ENCODE data around the gene SAMM50.
A peak's percentile ranks its signal among the peaks of the same experiment; 100 is the strongest.
"Not testable (repeated sequence)": the region's sequence is repeated elsewhere in the genome, so short reads cannot be mapped to it uniquely, and the experiment has no call there.

The SAMM50 gene

DNA sequence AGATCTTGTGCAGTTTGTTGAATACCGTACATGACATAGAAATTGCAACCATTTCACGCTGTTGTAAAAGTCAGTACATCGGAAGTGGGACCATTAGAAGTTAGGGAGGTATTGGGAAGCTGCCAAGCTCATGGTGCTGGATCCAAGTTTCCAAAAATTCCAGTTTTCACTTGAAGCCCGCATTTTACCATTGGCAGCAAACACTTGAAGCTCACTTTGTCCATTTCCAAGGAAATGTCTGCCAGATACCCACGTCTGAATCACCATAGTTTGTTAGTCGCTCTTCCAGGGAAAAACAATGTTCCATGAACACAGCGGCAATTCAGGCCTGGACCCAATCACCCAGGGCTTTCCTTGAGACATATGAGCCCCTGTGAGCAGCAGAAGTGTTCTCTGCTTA, 46.3 kb downstream of the SAMM50 start:
- Mint-ChIP-seq H3K9me3 (no peaks in the 10 kb centered on the region), H3K4me3 (no peak overlapping the region), H3K4me1 (peaks cover 10% of the 10 kb centered on the region), H3K27me3 (no peaks in the 10 kb centered on the region), H3K27ac (no peak overlapping the region)
- ATAC-seq (no peak), DNase-seq (no peak)

- Mint-ChIP-seq H3K4me3 (no peak overlapping the region), H3K27ac (no peak overlapping the region), H3K4me1 (peaks cover 2% of the 10 kb centered on the region), H3K27me3 (no peaks in the 10 kb centered on the region), H3K9me3 (no peaks in the 10 kb centered on the region)
- DNase-seq: no peak
- no peak for ATAC-seq
These were observed 47.1 kb downstream of the SAMM50 start for GRCh38 chr22:44002324-44002723.

DNA sequence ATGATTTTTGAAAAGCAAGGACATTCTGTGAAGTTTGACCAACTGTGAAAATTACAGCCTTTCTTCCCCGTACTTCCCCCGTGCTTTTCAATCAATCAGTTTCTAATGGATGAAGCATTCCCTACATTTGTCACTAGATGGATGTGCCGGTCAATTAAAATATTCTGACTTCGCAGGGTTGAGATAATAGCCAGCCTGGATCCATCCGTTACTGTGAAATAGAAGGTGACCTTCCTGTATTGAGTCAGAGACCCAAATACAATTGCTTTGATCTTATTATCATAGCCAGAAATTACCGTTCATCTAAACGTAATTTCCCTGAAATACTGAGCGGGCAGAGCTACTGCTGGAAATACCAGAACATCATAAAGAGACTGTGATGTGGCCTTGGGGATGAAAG, 47.8 kb downstream of the SAMM50 start:
- no peak overlapping the region for H3K4me3 Mint-ChIP-seq
- no peaks in the 10 kb centered on the region for H3K27me3 Mint-ChIP-seq
- H3K27ac Mint-ChIP-seq: no peak overlapping the region
- H3K9me3 Mint-ChIP-seq: no peaks in the 10 kb centered on the region
- DNase-seq: no peak
- ATAC-seq: no peak
- no peaks in the 10 kb centered on the region for H3K4me1 Mint-ChIP-seq

GRCh38 chr22:44003405-44004103, 48.3 kb downstream of the SAMM50 start:
- H3K4me1 Mint-ChIP-seq: no peaks in the 10 kb centered on the region
- H3K27ac Mint-ChIP-seq: no peak overlapping the region
- no peak overlapping the region for H3K4me3 Mint-ChIP-seq
- no peaks in the 10 kb centered on the region for H3K27me3 Mint-ChIP-seq
- no peaks in the 10 kb centered on the region for H3K9me3 Mint-ChIP-seq
- DNase-seq (no peak), ATAC-seq (no peak)

DNA sequence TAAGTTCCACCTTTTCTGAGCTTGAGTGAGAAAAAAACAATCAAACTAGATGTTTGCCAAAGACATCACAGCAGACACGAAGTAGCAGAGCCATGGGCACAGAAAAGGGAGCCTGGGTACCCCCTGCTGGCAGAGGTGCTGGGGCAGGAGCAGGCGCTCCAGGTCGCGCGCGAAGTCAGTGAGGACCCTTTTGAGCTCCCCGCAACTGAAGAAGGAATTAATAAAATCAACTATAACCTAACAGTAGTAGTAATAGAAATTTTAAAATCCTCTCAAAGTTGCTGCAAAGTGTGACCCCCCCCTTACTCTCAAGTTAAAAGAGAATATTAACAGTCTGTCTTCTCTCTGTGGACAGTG, 48.8 kb downstream of the SAMM50 start:
- no peak for DNase-seq
- H3K4me3 Mint-ChIP-seq: no peak overlapping the region
- no peak for ATAC-seq
- H3K9me3 Mint-ChIP-seq: no peaks in the 10 kb centered on the region
- no peak overlapping the region for H3K27ac Mint-ChIP-seq
- no peaks in the 10 kb centered on the region for H3K27me3 Mint-ChIP-seq
- H3K4me1 Mint-ChIP-seq: no peaks in the 10 kb centered on the region

DNA sequence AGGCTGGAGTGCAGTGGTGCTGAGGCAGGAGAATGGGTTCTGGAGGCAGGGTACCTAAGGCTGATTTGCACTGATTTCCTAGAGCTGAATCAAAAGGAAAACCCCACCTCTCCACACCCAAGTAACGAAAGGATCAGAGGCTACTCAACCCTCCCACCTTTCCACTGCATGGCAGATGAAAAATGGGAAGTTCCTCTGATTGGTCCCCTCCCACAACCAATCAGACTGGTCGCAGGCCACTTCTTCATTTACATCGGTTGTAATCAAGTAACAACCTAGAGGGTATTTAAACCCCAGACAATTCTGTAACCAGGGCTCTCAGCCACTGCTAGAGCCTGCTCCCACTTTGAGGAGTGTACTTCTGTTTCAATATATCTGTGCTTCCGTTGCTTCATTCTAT, 50.3 kb downstream of the SAMM50 start:
- DNase-seq (no peak), ATAC-seq (no peak)
- no peak overlapping the region for H3K4me3 Mint-ChIP-seq
- H3K4me1 Mint-ChIP-seq: no peaks in the 10 kb centered on the region
- H3K9me3 Mint-ChIP-seq: no peaks in the 10 kb centered on the region
- no peaks in the 10 kb centered on the region for H3K27me3 Mint-ChIP-seq
- H3K27ac Mint-ChIP-seq: no peak overlapping the region

- H3K27me3 Mint-ChIP-seq: no peaks in the 10 kb centered on the region
- no peak overlapping the region for H3K4me3 Mint-ChIP-seq
- ATAC-seq: no peak
- no peaks in the 10 kb centered on the region for H3K9me3 Mint-ChIP-seq
- no peaks in the 10 kb centered on the region for H3K4me1 Mint-ChIP-seq
- no peak for DNase-seq
- H3K27ac Mint-ChIP-seq: no peak overlapping the region
These were observed 56.9 kb downstream of the SAMM50 start for GRCh38 chr22:44012162-44012561.

DNA sequence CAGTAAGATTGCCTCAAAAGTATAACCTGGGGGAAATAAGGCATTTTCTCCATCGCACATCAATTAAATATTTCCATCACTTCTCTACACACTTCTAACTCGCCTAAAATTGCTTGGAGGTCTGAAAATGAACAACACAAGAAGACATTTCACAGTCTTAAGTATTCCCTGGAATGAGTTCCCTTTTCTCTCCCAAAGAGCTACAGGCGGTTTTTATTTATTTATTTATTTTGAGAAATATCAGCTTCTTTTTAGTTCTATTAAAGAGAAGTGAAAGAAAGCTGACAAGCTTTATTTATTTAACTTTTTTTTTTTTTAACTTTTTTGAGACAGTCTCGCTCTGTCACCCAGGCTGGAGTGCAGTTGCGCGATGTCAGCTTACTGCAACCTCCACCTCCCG, 57.3 kb downstream of the SAMM50 start:
- no peak overlapping the region for H3K4me3 Mint-ChIP-seq
- no peak for DNase-seq
- no peaks in the 10 kb centered on the region for H3K9me3 Mint-ChIP-seq

DNA sequence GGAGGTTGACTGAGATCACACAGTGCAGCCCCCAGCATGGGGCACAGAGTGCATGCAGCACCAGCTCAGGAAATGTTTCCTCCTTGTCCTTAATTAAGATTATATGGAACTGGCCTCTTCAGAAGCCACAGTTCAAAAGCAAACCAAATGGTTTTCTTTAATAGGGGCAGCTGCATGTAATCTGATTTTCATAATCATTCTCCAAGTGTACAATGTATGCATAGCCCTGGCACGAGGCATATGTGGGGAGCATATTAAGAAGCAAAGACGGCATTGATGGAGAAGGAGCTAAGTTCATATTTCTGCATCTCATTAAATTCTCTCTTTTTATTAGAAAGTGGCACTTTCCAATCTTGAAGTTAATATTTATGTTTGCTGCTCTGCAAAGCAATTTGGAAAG, 59.0 kb downstream of the SAMM50 start:
- Mint-ChIP-seq H3K9me3 (no peaks in the 10 kb centered on the region), H3K27ac (no peak overlapping the region), H3K27me3 (no peaks in the 10 kb centered on the region), H3K4me1 (no peaks in the 10 kb centered on the region), H3K4me3 (no peak overlapping the region)
- DNase-seq (no peak), ATAC-seq (no peak)

More for the DNA sequence above, 57.3 kb downstream of the SAMM50 start:
- Mint-ChIP-seq H3K27ac (no peak overlapping the region), H3K27me3 (no peaks in the 10 kb centered on the region), H3K4me1 (no peaks in the 10 kb centered on the region)
- no peak for ATAC-seq

DNA sequence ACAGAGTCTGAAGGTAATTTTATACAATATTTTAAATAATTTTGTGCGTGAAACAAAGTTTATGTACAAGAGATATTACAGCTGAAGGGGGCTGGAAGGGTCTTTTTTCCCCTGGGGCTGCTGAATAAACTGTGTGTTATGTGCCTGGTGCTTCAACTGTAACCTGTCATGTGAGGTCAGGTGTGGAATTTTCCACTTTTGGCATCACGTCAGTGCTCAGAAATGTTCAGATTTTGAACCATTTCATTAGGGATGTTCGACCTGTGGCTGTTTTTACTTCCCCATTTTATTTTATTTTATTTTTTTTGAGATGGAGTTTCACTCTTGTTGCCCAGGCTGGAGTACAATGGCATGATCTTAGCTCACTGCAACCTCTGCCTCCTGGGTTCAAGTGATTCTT, 61.3 kb downstream of the SAMM50 start:
- not testable (repeated sequence) for H3K9me3 Mint-ChIP-seq, DNase-seq, H3K4me3 Mint-ChIP-seq, H3K27ac Mint-ChIP-seq, ATAC-seq, H3K27me3 Mint-ChIP-seq, H3K4me1 Mint-ChIP-seq

DNA sequence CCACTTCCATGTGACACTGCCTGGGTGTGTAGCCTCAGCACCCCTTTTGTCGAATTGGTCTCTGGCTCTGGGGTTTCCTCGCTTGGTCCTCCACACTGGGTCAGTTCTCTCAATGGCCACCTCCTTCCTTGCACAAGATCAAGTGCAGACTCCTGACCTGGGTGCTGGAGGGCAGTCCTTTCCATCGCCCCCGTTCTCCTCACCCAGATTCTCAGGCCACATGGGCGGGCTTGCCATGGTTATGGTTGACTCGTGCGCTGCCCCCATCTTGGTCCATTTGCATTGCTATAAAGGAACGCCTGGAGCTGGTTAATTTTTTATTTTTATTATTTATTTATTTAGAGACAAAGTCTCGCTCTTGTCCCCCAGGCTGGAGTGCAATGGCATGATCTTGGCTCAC, 63.4 kb downstream of the SAMM50 start:
- Mint-ChIP-seq H3K27me3 (no peaks in the 10 kb centered on the region), H3K4me3 (no peak overlapping the region), H3K27ac (no peak overlapping the region), H3K9me3 (no peaks in the 10 kb centered on the region), H3K4me1 (peaks cover 25% of the 10 kb centered on the region)
- DNase-seq (no peak), ATAC-seq (no peak)

- H3K27ac Mint-ChIP-seq: no peak overlapping the region
- peaks cover 30% of the 10 kb centered on the region for H3K4me1 Mint-ChIP-seq
- no peaks in the 10 kb centered on the region for H3K27me3 Mint-ChIP-seq
- H3K4me3 Mint-ChIP-seq: no peak overlapping the region
- H3K9me3 Mint-ChIP-seq: no peaks in the 10 kb centered on the region
- ATAC-seq: no peak
- no peak for DNase-seq
These were observed 64.2 kb downstream of the SAMM50 start for GRCh38 chr22:44019416-44019815.

- H3K9me3 Mint-ChIP-seq: no peaks in the 10 kb centered on the region
- DNase-seq: no peak
- no peak overlapping the region for H3K27ac Mint-ChIP-seq
- H3K4me3 Mint-ChIP-seq: no peak overlapping the region
- ATAC-seq: no peak
- H3K27me3 Mint-ChIP-seq: no peaks in the 10 kb centered on the region
- H3K4me1 Mint-ChIP-seq: peaks cover 32% of the 10 kb centered on the region
These were observed 64.6 kb downstream of the SAMM50 start for GRCh38 chr22:44019846-44020245.

- ATAC-seq (no peak), DNase-seq (no peak)
- no peak overlapping the region for H3K27ac Mint-ChIP-seq
- H3K4me1 Mint-ChIP-seq: peaks cover 43% of the 10 kb centered on the region
- peaks cover 7% of the 10 kb centered on the region for H3K27me3 Mint-ChIP-seq
- H3K4me3 Mint-ChIP-seq: no peak overlapping the region
- H3K9me3 Mint-ChIP-seq: no peaks in the 10 kb centered on the region
These were observed 65.7 kb downstream of the SAMM50 start for GRCh38 chr22:44020981-44021380.

DNA sequence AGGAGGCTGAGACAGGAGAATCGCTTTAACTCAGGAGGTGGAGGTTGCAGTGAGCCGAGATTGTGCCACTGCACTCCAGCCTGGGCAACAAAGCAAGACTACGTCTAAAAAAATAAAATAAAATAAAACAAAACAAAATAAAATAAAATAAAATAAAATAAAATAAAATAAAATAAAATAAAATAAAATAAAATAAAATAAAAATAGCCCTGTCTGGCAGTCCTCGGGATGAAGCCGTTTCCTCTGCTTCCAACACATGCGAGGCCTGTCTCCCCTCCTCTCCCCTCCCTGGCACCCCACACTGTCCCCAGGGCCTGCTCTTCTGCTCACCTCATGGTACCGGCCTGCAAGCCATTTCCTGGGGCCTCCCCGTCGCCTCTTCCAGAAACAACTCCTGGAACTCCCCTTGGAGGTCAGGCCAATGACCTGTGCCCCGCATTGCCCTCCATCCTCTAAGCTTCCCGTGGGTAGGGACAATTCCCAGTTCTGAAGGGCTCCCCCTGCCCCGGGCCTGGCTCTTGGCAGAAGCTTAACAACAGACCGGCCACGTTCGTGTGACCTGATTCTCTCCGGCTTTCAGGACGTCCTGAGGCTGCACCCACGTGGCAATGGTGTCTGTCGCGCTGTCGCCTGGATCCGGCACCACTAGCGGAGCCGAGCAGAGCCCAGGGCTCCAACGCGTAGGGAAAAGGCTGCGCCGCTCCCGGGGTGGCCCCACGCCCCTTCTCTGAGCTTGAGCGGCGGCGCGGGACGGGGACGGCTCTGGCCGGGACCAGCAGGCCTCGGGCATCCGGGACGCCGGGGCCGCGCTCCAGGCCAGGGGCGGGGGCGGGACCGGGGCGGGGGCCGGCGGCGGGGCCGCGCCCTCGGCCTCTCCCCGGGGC, 68.4 kb downstream of the SAMM50 start:
- Mint-ChIP-seq H3K27me3 (peaks cover 13% of the 10 kb centered on the region), H3K9me3 (no peaks in the 10 kb centered on the region), H3K27ac (peak overlapping the region; percentile 96), H3K4me1 (peaks cover 68% of the 10 kb centered on the region), H3K4me3 (peak overlapping the region; percentile 93 to 97)
- DNase-seq (peak; percentile 56 to 64), ATAC-seq (peak; percentile 63)

GRCh38 chr22:44024288-44024921, 69.2 kb downstream of the SAMM50 start, which contains the start of gene PARVB:
Gene PARVB, plus strand, starts transcription at chr22:44024302. Its CDS starts 38 bp downstream, at chr22:44024340.
- H3K9me3 Mint-ChIP-seq: no peaks in the 10 kb centered on the region
- peak within 1 kb of the TSS; percentile 96 for H3K27ac Mint-ChIP-seq
- peaks cover 13% of the 10 kb centered on the region for H3K27me3 Mint-ChIP-seq
- peaks cover 69% of the 10 kb centered on the region for H3K4me1 Mint-ChIP-seq
- DNase-seq (peak; percentile 31 to 33), ATAC-seq (peak; percentile 44)
- peak within 1 kb of the TSS; percentile 93 to 97 for H3K4me3 Mint-ChIP-seq
